HG03460 (cell line): ENCODE results near the gene APOBEC3C.
"Not testable (repeated sequence)": the region's sequence is repeated elsewhere in the genome, so short reads cannot be mapped to it uniquely, and the experiment has no call there.

Experiments
- ATAC-seq: cut with Tn5 transposase; IDR thresholded peaks from one replicate; pipeline ENCODE4 v1.9.1; 2021; ENCODE audit not compliant: unreplicated experiment

Gene APOBEC3C

GRCh38 chr22:39055658-39056057, 41.6 kb downstream of the APOBEC3C start:
- ATAC-seq: no peak

DNA sequence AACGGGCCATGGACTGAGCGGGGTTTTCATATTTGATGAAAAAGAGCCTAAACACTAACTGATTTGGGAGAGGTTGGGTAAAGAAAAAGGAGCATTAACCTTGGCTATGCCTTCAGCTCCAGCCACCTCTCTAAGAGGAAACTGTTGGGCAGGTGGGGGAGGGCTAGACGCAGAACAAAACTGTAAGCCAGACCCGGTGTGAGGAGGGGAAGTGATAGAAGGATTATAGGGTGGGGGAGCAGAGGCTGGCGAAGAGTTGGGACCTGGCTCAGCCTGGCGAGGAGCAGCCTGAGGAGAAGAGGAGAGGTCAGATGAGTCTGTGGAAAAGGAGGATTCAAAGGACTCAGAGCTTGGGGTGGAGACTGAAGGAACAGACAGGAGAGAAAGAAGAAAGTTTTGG, 47.2 kb downstream of the APOBEC3C start:
- not testable (repeated sequence) for ATAC-seq

GRCh38 chr22:39061951-39062350, 47.9 kb downstream of the APOBEC3C start:
- not testable (repeated sequence) for ATAC-seq

DNA sequence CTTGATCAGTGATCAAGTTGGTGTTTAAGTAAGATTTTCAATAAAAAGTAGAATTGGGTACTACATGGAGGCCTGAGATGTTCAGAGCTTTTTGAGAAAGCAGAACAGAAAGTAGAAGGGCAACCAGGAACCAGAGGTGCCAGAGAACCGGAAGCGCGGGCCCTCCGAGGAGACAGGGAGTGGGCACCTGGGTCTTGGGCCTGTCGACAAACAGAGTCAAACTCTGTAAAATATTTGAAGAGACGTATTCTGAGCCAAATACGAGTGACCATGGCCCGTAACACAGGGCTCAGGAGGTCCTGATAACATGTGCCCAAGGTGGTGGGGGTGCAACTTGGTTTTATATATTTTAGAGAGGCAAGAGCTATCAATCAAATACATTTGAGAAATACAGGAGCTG, 49.8 kb downstream of the APOBEC3C start:
- ATAC-seq: peak; percentile 45

GRCh38 chr22:39066442-39067276, 52.6 kb downstream of the APOBEC3C start:
- not testable (repeated sequence) for ATAC-seq

- no peak for ATAC-seq
These were observed 54.2 kb downstream of the APOBEC3C start for GRCh38 chr22:39068033-39068785.
